H1 (cell line): Measurements from ENCODE around the gene EIF4E1B. TPM values are rescaled to one million over a fixed set of nuclear protein-coding genes. Genes with fewer than 3 reads are reported as not detected.

Experiments used
- CTCF ChIA-PET: fragments of 300-600 bp; sonication (Branson Sonifier 250); formaldehyde crosslinking; loops from one replicate; lab custom pipeline; 2021; ENCODE audit not compliant: partially characterized antibody; lab: Charles Lee
- POLR2A ChIA-PET: fragments of 300-600 bp; sonication (Branson Sonifier 250); formaldehyde crosslinking; loops from one replicate; lab custom pipeline; 2021; ENCODE audit warnings: inconsistent platforms; ENCODE audit not compliant: partially characterized antibody; lab: Charles Lee
- DNase-seq, 2 experiments: peaks; one replicate each; pipeline versions ENCODE4 v3.0.0 to v3.0.0-alpha.2; 2010 to 2022; ENCODE audit warnings: low spot score in 2 of 2, low read depth in 1 of 2, mixed read lengths in 1 of 2
- FAIRE-seq: peaks from 2 replicates; lab custom pipeline; 2011; peaks lifted over from hg19 to GRCh38; lab: Jason Lieb, UNC
- H2AFZ ChIP-seq: 2 replicates; pipeline ENCODE4 v1.8.1; 2012; ENCODE audit warnings: low read length, inconsistent platforms
- H2AK5ac ChIP-seq: 2 replicates; pipeline ENCODE4 v1.6.1; 2013; ENCODE audit warnings: low read depth, low read length
- H2BK120ac ChIP-seq: replicated peaks from 2 replicates; pipeline ENCODE3; 2013; ENCODE audit warnings: low read depth, low read length, inconsistent platforms
- H2BK12ac ChIP-seq: 2 replicates; pipeline ENCODE4 v1.6.1; 2013; ENCODE audit warnings: low read depth, low read length
- H2BK15ac ChIP-seq: 2 replicates; pipeline ENCODE4 v1.6.1; 2013; ENCODE audit warnings: low read length
- H2BK20ac ChIP-seq: 2 replicates; pipeline ENCODE4 v1.6.1; 2013; ENCODE audit warnings: low read length
- H2BK5ac ChIP-seq: 2 replicates; pipeline ENCODE4 v1.6.1; 2013; ENCODE audit warnings: low read depth, low read length
- H3K14ac ChIP-seq: 2 replicates; pipeline ENCODE4 v1.6.1; 2013; ENCODE audit warnings: inconsistent platforms; ENCODE audit not compliant: insufficient read length
- H3K18ac ChIP-seq: 2 replicates; pipeline ENCODE4 v1.6.1; 2013; ENCODE audit warnings: low read length; ENCODE audit errors: extremely low read depth
- H3K23ac ChIP-seq: 2 replicates; pipeline ENCODE4 v1.6.1; 2013; ENCODE audit warnings: inconsistent platforms; ENCODE audit not compliant: insufficient read length
- H3K23me2 ChIP-seq: 2 replicates; pipeline ENCODE4 v1.6.1; 2013; ENCODE audit warnings: low read depth, low read length
- H3K27ac ChIP-seq: 2 replicates; pipeline ENCODE4 v1.6.1; 2011; ENCODE audit warnings: low read depth, low read length, inconsistent platforms
- H3K27me3 ChIP-seq, 4 experiments: replicated peaks in 1 of 4; 1 replicate in 1 of 4; 2 replicates in 3 of 4; pipeline versions ENCODE4 v1.6.1 to v1.8.1; 2011 to 2013; ENCODE audit warnings: low read length in 3 of 4, mild to moderate bottlenecking in 3 of 4, inconsistent platforms in 2 of 4, mixed read lengths in 2 of 4, moderate library complexity in 1 of 4; ENCODE audit not compliant: control insufficient read depth in 3 of 4, insufficient read depth in 3 of 4; ENCODE audit errors: extremely low read depth in 1 of 4
- H3K36me3 ChIP-seq, 4 experiments: 2 replicates each; pipeline versions ENCODE4 v1.6.1 to v1.8.1; 2011 to 2013; ENCODE audit warnings: mild to moderate bottlenecking in 4 of 4, low read length in 3 of 4, moderate library complexity in 2 of 4, control low read depth in 1 of 4, inconsistent platforms in 1 of 4; ENCODE audit not compliant: insufficient read depth in 4 of 4, control insufficient read depth in 2 of 4
- H3K4ac ChIP-seq: replicated peaks from 2 replicates; pipeline ENCODE3; 2013; ENCODE audit warnings: low read length, low read depth, mixed read lengths, inconsistent platforms; ENCODE audit not compliant: insufficient read length
- H3K4me1 ChIP-seq, 4 experiments: replicated peaks in 1 of 4; 1 replicate in 1 of 4; 2 replicates in 3 of 4; pipeline versions ENCODE4 v1.6.1 to v1.8.1; 2011 to 2013; ENCODE audit warnings: low read length in 3 of 4, inconsistent platforms in 2 of 4, mixed read lengths in 1 of 4; ENCODE audit not compliant: insufficient read depth in 4 of 4, control insufficient read depth in 3 of 4
- H3K4me2 ChIP-seq, 2 experiments: 2 replicates each; pipeline versions ENCODE4 v1.6.1 to v1.8.1; 2011 to 2013; ENCODE audit warnings: low read depth in 2 of 2, low read length in 2 of 2, control low read depth in 1 of 2, inconsistent platforms in 1 of 2, mild to moderate bottlenecking in 1 of 2; ENCODE audit not compliant: insufficient read depth in 1 of 2
- H3K4me3 ChIP-seq, 4 experiments: fragments of 200-600, 300-600 bp in 1 of 4; sonication (generic), shearing (Covaris generic), sonication (Bioruptor Twin) in 1 of 4; 2 replicates each; pipeline versions ENCODE4 v1.5.1 to v1.8.1; 2011 to 2016; ENCODE audit warnings: low read length in 4 of 4, low read depth in 3 of 4, control low read depth in 2 of 4, inconsistent platforms in 2 of 4, mild to moderate bottlenecking in 2 of 4, mixed read lengths in 1 of 4, moderate library complexity in 1 of 4; ENCODE audit not compliant: insufficient read depth in 2 of 4; ENCODE audit errors: extremely low read depth in 1 of 4
- H3K56ac ChIP-seq: replicated peaks from 2 replicates; pipeline ENCODE3; 2013; ENCODE audit warnings: low read depth, mild to moderate bottlenecking, mixed read lengths, low read length, inconsistent platforms; ENCODE audit not compliant: insufficient read length
- H3K79me1 ChIP-seq: 2 replicates; pipeline ENCODE4 v1.6.1; 2013; ENCODE audit warnings: low read depth, low read length, control low read depth
- H3K79me2 ChIP-seq, 2 experiments: 2 replicates each; pipeline versions ENCODE4 v1.6.1 to v1.8.1; 2012 to 2013; ENCODE audit warnings: low read length in 2 of 2, mild to moderate bottlenecking in 2 of 2, inconsistent platforms in 1 of 2; ENCODE audit not compliant: insufficient read depth in 2 of 2, control insufficient read depth in 1 of 2
- H3K9ac ChIP-seq, 4 experiments: replicated peaks in 1 of 4; 1 replicate in 1 of 4; 2 replicates in 3 of 4; pipeline versions ENCODE4 v1.6.1 to v1.8.1; 2011 to 2013; ENCODE audit warnings: low read depth in 3 of 4, low read length in 3 of 4, control low read depth in 2 of 4, mild to moderate bottlenecking in 2 of 4, moderate library complexity in 2 of 4, inconsistent platforms in 1 of 4; ENCODE audit errors: extremely low read depth in 1 of 4
- H3K9me3 ChIP-seq, 2 experiments: 2 replicates each; pipeline versions ENCODE4 v1.6.1 to v1.8.1; 2012 to 2013; ENCODE audit warnings: mild to moderate bottlenecking in 2 of 2, moderate library complexity in 2 of 2, control low read depth in 1 of 2, inconsistent platforms in 1 of 2, low read depth in 1 of 2, low read length in 1 of 2, mixed read lengths in 1 of 2; ENCODE audit not compliant: insufficient read depth in 2 of 2
- H4K20me1 ChIP-seq, 2 experiments: replicated peaks in 1 of 2; 2 replicates each; pipeline versions ENCODE3 to v1.8.1; 2011 to 2013; ENCODE audit warnings: inconsistent platforms in 2 of 2, low read length in 2 of 2, mild to moderate bottlenecking in 1 of 2; ENCODE audit not compliant: insufficient read depth in 2 of 2, control insufficient read depth in 1 of 2
- H4K5ac ChIP-seq: 2 replicates; pipeline ENCODE4 v1.6.1; 2013; ENCODE audit warnings: low read length, low read depth, mixed read lengths, inconsistent platforms; ENCODE audit not compliant: insufficient read length
- H4K8ac ChIP-seq: 2 replicates; pipeline ENCODE4 v1.8.0; 2013; ENCODE audit warnings: mild to moderate bottlenecking, moderate library complexity, low read length, inconsistent platforms; ENCODE audit not compliant: insufficient read depth; ENCODE audit errors: extremely low read depth
- H4K91ac ChIP-seq: replicated peaks from 2 replicates; pipeline ENCODE3; 2013; ENCODE audit warnings: low read length, mixed read lengths, inconsistent platforms; ENCODE audit not compliant: insufficient read length
- CHD1 ChIP-seq: IDR thresholded peaks from 2 replicates; pipeline ENCODE4 v1.6.1; 2012; ENCODE audit warnings: low read depth, low read length, improper control_type of control experiment
- GTF2F1 ChIP-seq: IDR thresholded peaks from 2 replicates; pipeline ENCODE4 v1.6.1; 2012; ENCODE audit warnings: low read depth, low read length, improper control_type of control experiment, borderline replicate concordance
- PHF8 ChIP-seq: fragments of 200-600 bp; sonication (generic); conservative IDR thresholded peaks from 2 replicates; pipeline ENCODE4 v1.7.1; 2012; ENCODE audit warnings: low read depth, mild to moderate bottlenecking, inconsistent platforms, low read length, moderate library complexity
- SP2 ChIP-seq: IDR thresholded peaks from 2 replicates; pipeline ENCODE4 v1.6.1; 2012; ENCODE audit warnings: mild to moderate bottlenecking, low read length, inconsistent platforms
- WGBS, 2 experiments: shearing (Covaris generic) in 1 of 2; methylation state at CpG; one replicate each; pipeline versions ENCODE4 v1.1.6 to v1.1.7; 2013 to 2015; ENCODE audit warnings: low lambda C conversion rate in 2 of 2, mixed read lengths in 2 of 2, inconsistent platforms in 1 of 2, low coverage in 1 of 2, missing lambda C conversion rate in 1 of 2; ENCODE audit not compliant: insufficient replicate concordance in 2 of 2, insufficient coverage in 1 of 2, insufficient read length in 1 of 2; ENCODE audit errors: extremely low coverage in 1 of 2, missing lambda C conversion rate in 1 of 2; 5-methylcytosine and 5-hydroxymethylcytosine counted together
- polyA plus RNA-seq, 7 experiments: library from polyadenylated mRNA; depleted of rRNA in 3 of 7; stranded (reverse) in 5 of 7; unstranded in 2 of 7; fragments of >200 nt in 5 of 7; fragments of 200-250 nt in 2 of 7; gene quantifications; 1 replicate in 5 of 7; 2 replicates in 1 of 7; 4 replicates in 1 of 7; pipeline versions ENCODE4 v1.2.1 to v1.2.3, GENCODE V29; 2011 to 2013; ENCODE audit warnings: missing spikeins in 2 of 7, mixed read lengths in 2 of 7
- total RNA-seq: library from RNA; stranded (reverse); fragmentation: NEBNext Ultra II Directional; extraction: Animal tissue kit (Norgen Biotek cat#: 25700); gene quantifications from 2 replicates; pipeline ENCODE4 v1.2.1, GENCODE V29; 2021

The EIF4E1B gene
- total and polyA plus RNA-seq, 2 of the 8 experiments (the other 6 are each of a cell fraction or from before 2014, with no cell fraction given): 0.97 to 1.3 TPM

DNA sequence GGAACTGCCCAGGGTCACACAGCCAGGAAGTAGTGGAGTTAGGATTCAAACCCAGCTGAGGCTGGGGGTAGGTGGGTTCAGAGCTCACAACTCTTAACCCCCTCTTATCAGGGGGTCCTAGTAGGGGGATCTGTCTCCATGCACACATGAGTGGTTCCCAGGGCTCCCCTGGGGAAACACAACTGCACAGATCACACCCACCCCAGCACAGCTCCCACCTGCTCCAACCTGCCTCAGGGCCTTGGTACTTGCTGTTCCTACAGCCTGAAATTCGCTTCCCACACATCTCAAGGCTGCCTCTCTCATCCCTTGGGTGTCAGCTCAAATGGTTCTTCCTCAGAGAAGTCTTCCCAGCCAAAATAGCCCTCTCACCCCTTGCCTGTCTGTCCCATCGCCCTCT, 5.0 kb upstream of the EIF4E1B start:
- DNase-seq (no peak), FAIRE-seq (no peak)
- Histone ChIP-seq H2AK5ac (no peak overlapping the region), H3K23me2 (peaks cover 10% of the 10 kb centered on the region), H3K27ac (no peak overlapping the region), H2BK120ac (no peak overlapping the region), H3K14ac (no peak overlapping the region), H4K5ac (no peak overlapping the region), H3K36me3 (no peaks in the 10 kb centered on the region), H3K56ac (no peak overlapping the region), H3K79me2 (no peaks in the 10 kb centered on the region), H3K4me1 (peaks cover 2 to 28% (median 12%) of the 10 kb centered on the region in 4 experiments; a peak in 6 of 7 replicates), H4K91ac (no peak overlapping the region), H3K9me3 (no peaks in the 10 kb centered on the region), H2BK15ac (no peak overlapping the region), H2AFZ (no peak overlapping the region), H3K27me3 (peaks cover 2 to 35% (median 23%) of the 10 kb centered on the region in 4 experiments), H3K23ac (no peak overlapping the region), H3K18ac (no peak overlapping the region), H3K79me1 (no peaks in the 10 kb centered on the region), H3K9ac (no peak overlapping the region), H3K4me2 (no peak overlapping the region), H3K4me3 (no peak overlapping the region), H2BK12ac (no peak overlapping the region), H2BK20ac (no peak overlapping the region), H2BK5ac (no peak overlapping the region), H3K4ac (no peak overlapping the region), H4K8ac (no peak overlapping the region), H4K20me1 (peaks cover 0 to 4% of the 10 kb centered on the region in 2 experiments)
- WGBS, 2 experiments: 71% methylated on average over 2 of the region's 2 CpGs; no CpG with 5 or more reads in 1 of the 2 experiments
- TF ChIP-seq PHF8 (no peak), SP2 (no peak), GTF2F1 (no peak), CHD1 (no peak)
- ChIA-PET POLR2A (interaction anchor here (0.7 to 1.9 kb wide), 2 partner anchors 12 to 18 kb away, joined by 3 to 6 read pairs; no protein-coding TSS in a partner anchor), CTCF (interaction anchor here (1.6 to 1.9 kb wide), 3 partner anchors 14 to 47 kb away, joined by 3 to 7 read pairs (median 5); no protein-coding TSS in a partner anchor)
